ENCODE results near the gene MAGEA11.
"Not testable (repeated sequence)": the region's sequence is repeated elsewhere in the genome, so short reads cannot be mapped to it uniquely, and the experiment has no call there.

The MAGEA11 gene

GRCh38 chrX:149711545-149712236 is at the start of gene MAGEA11:
Gene MAGEA11 (plus strand): TSS chrX:149712060. CDS start chrX:149713160, 1,100 bp downstream.
- DNase-seq = no peak

GRCh38 chrX:149675088-149675487 is 36.8 kb upstream of the MAGEA11 start:
- DNase-seq = not testable (repeated sequence)

- not testable (repeated sequence) for DNase-seq
These were observed 36.3 kb upstream of the MAGEA11 start for GRCh38 chrX:149675554-149675953.

GRCh38 chrX:149679164-149679678 is 32.6 kb upstream of the MAGEA11 start:
- not testable (repeated sequence) for DNase-seq

GRCh38 chrX:149681182-149681581 is 30.7 kb upstream of the MAGEA11 start:
- no peak for DNase-seq

GRCh38 chrX:149682031-149682430 is 29.8 kb upstream of the MAGEA11 start:
- DNase-seq = no peak

GRCh38 chrX:149682956-149683947 is 28.6 kb upstream of the MAGEA11 start:
- no peak for DNase-seq

GRCh38 chrX:149683966-149684730 is 27.7 kb upstream of the MAGEA11 start:
- DNase-seq = no peak

- DNase-seq = no peak
These were observed 23.9 kb upstream of the MAGEA11 start for GRCh38 chrX:149687991-149688390.

GRCh38 chrX:149688552-149688951 is 23.3 kb upstream of the MAGEA11 start:
- DNase-seq = no peak

- DNase-seq = no peak
These were observed 20.1 kb upstream of the MAGEA11 start for GRCh38 chrX:149691794-149692193.

- not testable (repeated sequence) for DNase-seq
These were observed 19.1 kb upstream of the MAGEA11 start for GRCh38 chrX:149692686-149693272.

GRCh38 chrX:149699761-149700160 is 12.1 kb upstream of the MAGEA11 start:
- no peak for DNase-seq

GRCh38 chrX:149704664-149705063 is 7.2 kb upstream of the MAGEA11 start:
- DNase-seq = no peak

- DNase-seq = no peak
These were observed 4.5 kb upstream of the MAGEA11 start for GRCh38 chrX:149707147-149707901.

- DNase-seq = no peak
These were observed 971 bp downstream of the MAGEA11 start for GRCh38 chrX:149712831-149713230.

GRCh38 chrX:149713279-149714050 is 1.6 kb downstream of the MAGEA11 start:
- no peak for DNase-seq

- DNase-seq = no peak
These were observed 3.6 kb downstream of the MAGEA11 start for GRCh38 chrX:149715468-149715867.

GRCh38 chrX:149716632-149717031 is 4.8 kb downstream of the MAGEA11 start:
- no peak for DNase-seq

- DNase-seq = no peak
These were observed 5.9 kb downstream of the MAGEA11 start for GRCh38 chrX:149717803-149718202.

- no peak for DNase-seq
These were observed 6.9 kb downstream of the MAGEA11 start for GRCh38 chrX:149718757-149719156.
